KMS-11 (cell line): ENCODE data around the gene KIAA1586.

Source experiments
- H2AFZ ChIP-seq: fragments of 200-600 bp; sonication (generic); 2 replicates; pipeline ENCODE4 v1.6.1; 2016; ENCODE audit warnings: antibody characterized with exemption, mixed run types, low read depth
- H3K27ac ChIP-seq: fragments of 200-600 bp; sonication (generic); 2 replicates; pipeline ENCODE4 v1.6.1; 2016; ENCODE audit warnings: mild to moderate bottlenecking, mixed run types
- H3K27me3 ChIP-seq: fragments of 200-600 bp; sonication (generic); 2 replicates; pipeline ENCODE4 v1.6.1; 2017; ENCODE audit warnings: mild to moderate bottlenecking, low read depth, mixed run types, moderate library complexity; ENCODE audit not compliant: insufficient read depth
- H3K36me3 ChIP-seq: fragments of 200-600 bp; sonication (generic); 2 replicates; pipeline ENCODE4 v1.6.1; 2017; ENCODE audit warnings: mild to moderate bottlenecking, mixed run types; ENCODE audit not compliant: insufficient read depth
- H3K4me1 ChIP-seq: fragments of 200-600 bp; sonication (generic); 2 replicates; pipeline ENCODE4 v1.6.1; 2016; ENCODE audit warnings: mild to moderate bottlenecking, low read depth, mixed run types; ENCODE audit not compliant: poor library complexity, severe bottlenecking
- H3K4me2 ChIP-seq: fragments of 200-600 bp; sonication (generic); 2 replicates; pipeline ENCODE4 v1.7.0; 2016; ENCODE audit warnings: mild to moderate bottlenecking, mixed run types
- H3K4me3 ChIP-seq: fragments of 200-600 bp; sonication (generic); IDR thresholded peaks from 2 replicates; pipeline ENCODE4 v1.6.1; 2017; ENCODE audit warnings: low read depth, low read length, mixed read lengths; ENCODE audit not compliant: insufficient read depth
- H3K79me2 ChIP-seq: fragments of 200-600 bp; sonication (generic); 2 replicates; pipeline ENCODE4 v1.6.1; 2016; ENCODE audit warnings: low read depth, mixed run types; ENCODE audit not compliant: insufficient read depth
- H3K9ac ChIP-seq: fragments of 200-600 bp; sonication (generic); 2 replicates; pipeline ENCODE4 v1.6.1; 2016; ENCODE audit warnings: mild to moderate bottlenecking, mixed run types
- H4K20me1 ChIP-seq: fragments of 200-600 bp; sonication (generic); 2 replicates; pipeline ENCODE4 v1.6.1; 2016; ENCODE audit warnings: mild to moderate bottlenecking, mixed run types; ENCODE audit not compliant: insufficient read depth
- TF ChIP-seq, protein P1 (sequence below): fragments of 200-600 bp; sonication (generic); conservative IDR thresholded peaks from 2 replicates; pipeline ENCODE4 v1.6.1; 2017; ENCODE audit warnings: low read depth, mild to moderate bottlenecking, antibody characterized with exemption, low read length, moderate library complexity, mixed read lengths

Gene KIAA1586

GRCh38 chr6:57097596-57097995, 51.1 kb downstream of the KIAA1586 start:
- Histone ChIP-seq H3K79me2 (peaks cover 52% of the 10 kb centered on the region), H3K27ac (no peak overlapping the region), H3K4me2 (no peak overlapping the region), H3K36me3 (peaks cover 21% of the 10 kb centered on the region), H3K4me1 (peaks cover 20% of the 10 kb centered on the region), H3K9ac (no peak overlapping the region), H3K4me3 (no peak overlapping the region), H4K20me1 (peaks cover 9% of the 10 kb centered on the region), H2AFZ (no peak overlapping the region), H3K27me3 (no peaks in the 10 kb centered on the region)
- TF ChIP-seq, protein P1, sequence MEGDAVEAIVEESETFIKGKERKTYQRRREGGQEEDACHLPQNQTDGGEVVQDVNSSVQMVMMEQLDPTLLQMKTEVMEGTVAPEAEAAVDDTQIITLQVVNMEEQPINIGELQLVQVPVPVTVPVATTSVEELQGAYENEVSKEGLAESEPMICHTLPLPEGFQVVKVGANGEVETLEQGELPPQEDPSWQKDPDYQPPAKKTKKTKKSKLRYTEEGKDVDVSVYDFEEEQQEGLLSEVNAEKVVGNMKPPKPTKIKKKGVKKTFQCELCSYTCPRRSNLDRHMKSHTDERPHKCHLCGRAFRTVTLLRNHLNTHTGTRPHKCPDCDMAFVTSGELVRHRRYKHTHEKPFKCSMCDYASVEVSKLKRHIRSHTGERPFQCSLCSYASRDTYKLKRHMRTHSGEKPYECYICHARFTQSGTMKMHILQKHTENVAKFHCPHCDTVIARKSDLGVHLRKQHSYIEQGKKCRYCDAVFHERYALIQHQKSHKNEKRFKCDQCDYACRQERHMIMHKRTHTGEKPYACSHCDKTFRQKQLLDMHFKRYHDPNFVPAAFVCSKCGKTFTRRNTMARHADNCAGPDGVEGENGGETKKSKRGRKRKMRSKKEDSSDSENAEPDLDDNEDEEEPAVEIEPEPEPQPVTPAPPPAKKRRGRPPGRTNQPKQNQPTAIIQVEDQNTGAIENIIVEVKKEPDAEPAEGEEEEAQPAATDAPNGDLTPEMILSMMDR, result no peak

DNA sequence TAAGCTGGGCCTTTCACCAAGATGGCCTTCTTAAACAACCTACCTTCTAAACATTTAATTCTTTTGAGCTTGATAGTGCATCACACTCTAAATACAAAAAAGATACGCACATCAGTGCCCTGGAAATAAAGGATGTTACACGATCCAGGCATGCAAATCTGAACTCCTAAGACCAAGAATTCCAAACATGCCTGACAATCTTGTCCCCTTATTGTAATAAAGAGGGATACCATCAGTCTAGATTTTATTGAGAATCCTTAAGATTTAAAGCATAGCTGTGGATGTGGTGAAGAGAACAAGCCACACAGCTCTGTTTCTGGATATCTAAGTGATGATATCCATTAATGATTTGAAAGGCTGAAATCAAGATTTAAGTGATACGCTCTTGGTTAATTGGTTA, 56.5 kb downstream of the KIAA1586 start:
- Histone ChIP-seq H3K27ac (no peak overlapping the region), H3K27me3 (no peaks in the 10 kb centered on the region), H3K79me2 (peaks cover 22% of the 10 kb centered on the region), H3K4me1 (peaks cover 1% of the 10 kb centered on the region), H3K4me2 (no peak overlapping the region), H3K4me3 (no peak overlapping the region), H4K20me1 (no peaks in the 10 kb centered on the region; the same call in 1 of the 2 replicates), H3K9ac (no peak overlapping the region), H2AFZ (no peak overlapping the region), H3K36me3 (peaks cover 21% of the 10 kb centered on the region)
- TF ChIP-seq, protein P1, result no peak

DNA sequence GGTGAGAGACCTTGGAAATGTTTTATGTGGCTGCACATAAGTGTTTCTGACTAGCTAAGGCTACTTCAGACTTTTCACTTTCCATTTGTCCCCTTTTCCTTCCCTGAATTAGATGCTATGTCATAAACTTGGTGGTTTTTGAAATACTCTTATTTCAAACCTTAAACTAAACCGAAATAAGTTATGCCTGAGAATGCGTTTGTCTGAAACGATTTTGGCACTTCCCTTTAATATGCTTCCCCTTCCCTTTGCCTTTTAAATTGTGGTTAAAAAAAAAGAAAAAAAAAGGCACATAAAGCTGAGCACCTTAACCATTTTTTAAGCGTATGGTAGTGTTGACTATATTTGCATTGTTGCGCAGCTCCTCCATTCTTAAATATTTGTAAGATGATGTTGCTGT, 57.8 kb downstream of the KIAA1586 start:
- Histone ChIP-seq H3K79me2 (peaks cover 14% of the 10 kb centered on the region), H3K4me2 (no peak overlapping the region), H3K4me1 (peaks cover 12% of the 10 kb centered on the region), H4K20me1 (no peaks in the 10 kb centered on the region; the same call in 1 of the 2 replicates), H3K9ac (no peak overlapping the region), H2AFZ (no peak overlapping the region), H3K27me3 (no peaks in the 10 kb centered on the region), H3K4me3 (no peak overlapping the region), H3K36me3 (peaks cover 17% of the 10 kb centered on the region), H3K27ac (no peak overlapping the region)
- TF ChIP-seq, protein P1, result no peak
